Fibroblast of skin of left biceps (primary cell): ENCODE measurements around the gene TMEM272.
A peak's percentile ranks its signal among the peaks of the same experiment; 100 is the strongest.

Source experiments
- DNase-seq, 2 experiments: peaks; one replicate each; pipeline ENCODE4 v3.0.0-alpha.2; 2013; ENCODE audit warnings: low read depth in 2 of 2

The TMEM272 gene

DNA sequence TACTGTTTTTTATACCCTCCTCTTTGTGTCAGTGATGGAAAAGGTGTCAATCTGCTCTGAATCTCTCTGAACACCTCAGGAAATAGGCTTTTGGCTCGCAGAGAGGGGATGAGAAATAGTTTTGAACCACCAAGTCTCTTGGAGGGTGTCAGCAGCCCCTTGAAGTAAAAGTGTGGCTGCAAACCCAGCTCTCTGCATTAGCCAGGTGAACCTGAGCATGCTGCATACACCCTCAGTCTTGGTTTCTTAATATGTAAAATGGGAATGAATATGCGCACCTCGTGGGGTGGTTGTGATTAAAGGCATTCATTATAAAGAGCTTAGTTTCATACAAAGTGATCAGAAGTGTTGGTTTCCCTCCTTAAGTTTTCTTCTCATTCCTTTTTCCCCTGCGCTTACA is 39.7 kb downstream of the TMEM272 start:
- DNase-seq: no peak

GRCh38 chr13:51804295-51805172 is 40.4 kb downstream of the TMEM272 start:
- no peak for DNase-seq

GRCh38 chr13:51803422-51804294 is 41.3 kb downstream of the TMEM272 start, which contains the start of gene DHRS12:
Gene DHRS12 (minus strand): TSS chr13:51804163. CDS start chr13:51799659, 4,504 bp downstream.
- DNase-seq: peak; percentile 37 to 42

DNA sequence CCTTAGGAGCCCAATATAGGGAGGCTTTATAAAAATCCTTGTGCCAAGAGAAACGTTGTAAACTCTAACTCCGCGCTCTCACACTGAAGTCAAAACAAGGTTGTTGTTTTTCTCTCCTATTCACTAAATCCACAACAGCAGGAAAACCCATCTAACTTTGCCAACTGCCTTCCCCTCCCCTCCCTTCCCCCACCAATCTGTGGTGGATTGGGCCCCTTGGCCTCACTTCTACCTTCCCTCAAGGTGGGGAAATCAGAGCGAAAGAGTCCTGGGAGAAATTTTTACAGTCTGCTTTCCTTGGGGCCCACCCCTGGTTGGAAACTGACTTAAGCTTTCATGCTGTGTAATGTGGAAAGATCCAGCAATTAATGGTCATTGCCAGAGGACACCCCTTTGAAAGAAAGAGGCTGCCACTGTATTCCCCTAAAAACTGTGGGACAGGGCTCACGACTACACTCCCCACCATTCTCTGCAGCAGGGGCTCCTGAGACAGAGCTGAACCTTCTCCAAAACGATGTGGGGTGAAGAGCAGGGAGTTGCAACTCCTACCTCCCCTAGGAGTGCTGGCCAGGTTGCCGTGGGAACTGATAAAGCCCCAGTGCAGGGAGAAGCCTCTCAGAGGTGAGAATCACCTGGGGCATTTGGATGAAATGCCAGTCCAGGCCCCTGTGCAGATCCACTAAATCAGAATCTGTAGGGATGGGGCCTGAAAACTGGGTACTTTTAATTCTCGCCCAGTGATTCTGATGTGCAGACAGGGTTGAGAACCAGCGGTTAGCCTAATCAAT is 42.2 kb downstream of the TMEM272 start:
- DNase-seq: no peak

DNA sequence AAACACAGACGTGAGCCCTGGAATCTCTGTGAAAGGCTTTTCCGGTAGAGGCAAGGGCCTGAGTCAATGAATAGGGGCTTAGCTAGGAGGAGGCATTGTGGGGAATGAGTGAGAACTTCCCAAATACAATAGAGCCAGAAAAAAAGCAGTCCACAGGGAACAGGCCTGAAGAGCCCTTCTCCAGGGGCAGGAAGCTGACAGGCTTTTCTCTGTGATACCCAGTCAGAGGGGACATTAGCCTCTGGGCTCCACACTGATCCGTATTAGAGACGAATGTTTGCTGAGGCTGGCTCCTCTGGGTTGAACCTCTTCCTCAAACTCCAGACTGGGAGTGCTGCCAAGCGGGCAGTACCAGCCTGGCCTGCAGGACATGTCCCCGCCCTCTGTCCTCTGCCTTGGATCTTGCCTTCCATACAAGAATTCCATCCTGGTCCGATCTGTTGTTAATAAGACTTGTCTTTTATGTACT is 43.3 kb downstream of the TMEM272 start:
- DNase-seq: no peak

- DNase-seq: no peak
These were observed 44.5 kb downstream of the TMEM272 start for GRCh38 chr13:51800486-51800885.

GRCh38 chr13:51799261-51799660 is 45.7 kb downstream of the TMEM272 start:
- DNase-seq: no peak

- DNase-seq: peak in 1 of 2 experiments; percentile 31
These were observed 47.1 kb downstream of the TMEM272 start for GRCh38 chr13:51797664-51798488.

DNA sequence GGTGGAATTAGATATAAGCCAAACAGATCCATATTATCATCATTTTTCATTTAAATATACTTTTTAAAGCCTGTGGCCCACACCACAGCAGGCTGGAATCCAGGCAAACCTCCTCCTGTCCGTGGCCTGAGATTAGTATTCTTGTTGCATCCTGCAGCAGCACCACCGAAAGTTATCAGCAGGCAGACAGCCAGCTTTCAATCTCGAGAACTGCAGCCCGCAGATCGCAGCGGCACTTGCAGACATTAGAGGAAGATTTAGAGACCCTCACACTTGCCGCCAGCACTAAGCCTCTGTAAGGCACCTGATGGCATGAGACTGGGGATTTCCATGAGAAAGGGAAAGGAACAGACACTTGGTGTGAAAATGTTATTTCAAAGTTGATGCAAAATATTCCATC is 48.4 kb downstream of the TMEM272 start:
- DNase-seq: no peak

GRCh38 chr13:51795419-51795818 is 49.6 kb downstream of the TMEM272 start:
- DNase-seq: no peak

GRCh38 chr13:51794964-51795363 is 50.0 kb downstream of the TMEM272 start:
- DNase-seq: no peak

DNA sequence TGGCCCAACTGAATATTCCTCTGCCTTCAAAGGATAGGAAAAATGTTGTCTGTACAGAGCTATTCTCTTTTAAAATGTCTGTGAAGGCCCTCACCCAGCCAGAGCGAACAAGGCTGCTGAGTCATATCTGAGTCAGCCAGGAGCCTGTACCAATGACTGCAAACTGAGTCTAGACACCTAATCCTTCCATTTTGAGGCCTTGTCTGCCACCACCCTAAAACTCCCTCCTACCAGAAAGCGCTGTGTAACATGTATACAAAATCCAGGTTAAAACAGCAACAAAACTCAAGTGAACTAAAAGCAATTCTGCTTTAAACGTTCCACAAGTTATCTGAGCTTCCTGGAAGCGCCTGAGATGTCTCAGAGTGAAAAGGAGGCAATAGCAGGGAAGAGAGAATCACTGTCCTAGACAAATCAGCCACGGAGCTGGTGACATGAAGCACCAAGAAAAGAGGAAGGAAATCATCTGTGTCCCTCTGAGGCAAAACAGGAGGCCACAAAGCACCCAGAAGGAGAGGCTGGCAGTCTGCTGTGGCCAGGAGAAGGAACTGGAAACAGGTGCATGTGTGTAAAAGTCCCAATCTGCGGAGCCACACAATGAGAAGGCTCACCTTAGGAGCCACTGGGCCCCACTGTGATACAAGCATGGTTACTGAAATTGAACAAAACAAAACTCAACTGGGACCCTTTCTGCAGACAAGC is 51.3 kb downstream of the TMEM272 start:
- DNase-seq: peak; percentile 48 to 58

GRCh38 chr13:51786425-51787265 is 58.3 kb downstream of the TMEM272 start:
- DNase-seq: no peak

GRCh38 chr13:51785712-51786424 is 59.1 kb downstream of the TMEM272 start:
- DNase-seq: no peak

DNA sequence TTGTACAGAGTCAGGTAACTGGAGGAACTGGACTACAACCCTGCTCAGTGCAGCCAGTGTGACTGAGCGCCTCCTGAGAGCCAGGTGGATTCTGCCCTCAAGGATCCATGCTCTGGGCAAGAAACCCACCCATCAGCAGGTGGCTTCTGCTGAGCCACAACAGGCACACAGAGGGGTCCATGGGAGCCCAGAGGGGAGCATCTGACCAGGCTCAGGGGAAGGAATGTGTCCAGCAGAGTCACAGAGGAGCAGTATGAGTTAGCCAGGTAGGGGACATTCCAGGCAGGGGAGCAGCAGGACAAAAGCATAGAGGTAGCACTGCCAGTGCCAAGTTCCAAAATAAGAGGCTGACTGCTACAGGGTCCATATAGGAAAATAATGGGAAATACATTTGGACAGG is 60.9 kb downstream of the TMEM272 start:
- no peak for DNase-seq

GRCh38 chr13:51783428-51784094 is 61.4 kb downstream of the TMEM272 start:
- no peak for DNase-seq

- no peak for DNase-seq
These were observed 62.8 kb downstream of the TMEM272 start for GRCh38 chr13:51782026-51782710.
